HG03175 (cell line): Measurements from ENCODE around the gene HELZ2.

Experiments
- ATAC-seq: cut with Tn5 transposase; IDR thresholded peaks from one replicate; pipeline ENCODE4 v1.9.1; 2021; ENCODE audit warnings: mild to moderate bottlenecking, moderate library complexity; ENCODE audit not compliant: unreplicated experiment

The HELZ2 gene

DNA sequence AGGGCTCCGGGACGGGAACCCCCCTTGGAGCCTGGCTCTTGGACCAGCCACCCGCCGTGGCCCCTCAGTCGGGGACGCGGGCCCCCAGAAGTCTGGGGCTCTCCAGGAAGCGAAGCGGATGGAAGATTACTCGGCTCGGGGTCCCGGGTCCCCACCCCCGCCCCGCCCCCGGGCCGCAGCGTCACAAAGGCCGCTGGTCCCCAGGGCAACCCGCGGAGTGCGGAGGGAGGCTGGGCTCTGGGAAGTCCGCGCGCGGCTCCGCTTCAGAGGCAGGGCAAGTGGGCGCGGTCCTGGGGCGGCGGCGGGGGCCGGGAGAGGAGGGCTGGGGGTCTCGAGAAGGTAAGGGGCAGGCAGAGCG is 20.1 kb downstream of the HELZ2 start, which contains the start of gene FNDC11:
FNDC11 (plus strand) TSS at position 227 of the 358 bp plus-strand sequence. CDS start 1,505 bp downstream, outside the sequence.
- ATAC-seq: peak; percentile 11

GRCh38 chr20:63553251-63553932 is 20.6 kb downstream of the HELZ2 start:
- ATAC-seq: peak; percentile 38

- peak; percentile 34 for ATAC-seq
Measured at GRCh38 chr20:63552481-63553249, 21.4 kb downstream of the HELZ2 start.

- no peak for ATAC-seq
Measured at GRCh38 chr20:63551068-63551467, 23.0 kb downstream of the HELZ2 start.

GRCh38 chr20:63549679-63550282 is 24.3 kb downstream of the HELZ2 start:
- no peak for ATAC-seq

DNA sequence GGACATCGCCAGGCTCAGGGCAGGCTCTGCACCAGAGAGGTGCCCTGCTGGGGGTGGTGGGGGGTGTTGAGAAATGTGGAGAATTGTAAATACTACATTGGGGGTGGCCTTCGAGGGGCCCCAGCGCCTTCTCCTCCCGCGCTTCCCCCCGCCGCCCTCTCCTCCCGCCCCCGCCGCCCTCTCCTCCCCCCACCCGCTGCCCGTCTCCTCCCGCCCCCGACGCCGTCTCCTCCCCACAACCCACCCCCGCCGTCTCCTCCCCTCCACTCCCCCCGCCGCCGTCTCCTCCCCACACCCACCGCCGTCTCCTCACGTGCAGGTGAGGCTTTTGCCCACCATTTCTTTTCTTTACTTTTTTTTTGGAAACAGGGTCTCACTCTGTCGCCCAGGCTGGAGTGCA is 25.0 kb downstream of the HELZ2 start:
- no peak for ATAC-seq

DNA sequence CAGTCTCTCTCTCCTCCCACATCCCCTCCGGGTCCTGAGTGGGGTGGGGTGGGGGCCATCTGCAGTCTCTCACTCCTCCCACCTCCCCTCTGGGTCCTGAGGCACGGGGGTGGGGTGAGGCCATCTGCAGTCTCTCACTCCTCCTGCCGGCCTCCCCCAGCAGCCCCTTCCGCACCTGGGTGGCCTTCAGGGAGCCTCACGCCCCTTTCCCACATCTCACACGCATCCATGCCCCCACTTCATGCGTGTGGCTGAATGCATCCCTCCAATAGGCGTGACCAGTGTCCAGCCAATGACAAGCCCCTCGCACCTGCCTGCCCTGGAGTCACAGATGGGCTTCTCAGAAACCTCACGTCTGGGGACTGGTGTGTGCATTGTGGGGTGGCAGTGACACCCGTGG is 25.5 kb downstream of the HELZ2 start:
- ATAC-seq: no peak

GRCh38 chr20:63547725-63548480 is 26.1 kb downstream of the HELZ2 start, which contains the start of gene SRMS:
Gene SRMS (minus strand): TSS chr20:63547749. CDS start chr20:63547463, 286 bp downstream.
- ATAC-seq: no peak

DNA sequence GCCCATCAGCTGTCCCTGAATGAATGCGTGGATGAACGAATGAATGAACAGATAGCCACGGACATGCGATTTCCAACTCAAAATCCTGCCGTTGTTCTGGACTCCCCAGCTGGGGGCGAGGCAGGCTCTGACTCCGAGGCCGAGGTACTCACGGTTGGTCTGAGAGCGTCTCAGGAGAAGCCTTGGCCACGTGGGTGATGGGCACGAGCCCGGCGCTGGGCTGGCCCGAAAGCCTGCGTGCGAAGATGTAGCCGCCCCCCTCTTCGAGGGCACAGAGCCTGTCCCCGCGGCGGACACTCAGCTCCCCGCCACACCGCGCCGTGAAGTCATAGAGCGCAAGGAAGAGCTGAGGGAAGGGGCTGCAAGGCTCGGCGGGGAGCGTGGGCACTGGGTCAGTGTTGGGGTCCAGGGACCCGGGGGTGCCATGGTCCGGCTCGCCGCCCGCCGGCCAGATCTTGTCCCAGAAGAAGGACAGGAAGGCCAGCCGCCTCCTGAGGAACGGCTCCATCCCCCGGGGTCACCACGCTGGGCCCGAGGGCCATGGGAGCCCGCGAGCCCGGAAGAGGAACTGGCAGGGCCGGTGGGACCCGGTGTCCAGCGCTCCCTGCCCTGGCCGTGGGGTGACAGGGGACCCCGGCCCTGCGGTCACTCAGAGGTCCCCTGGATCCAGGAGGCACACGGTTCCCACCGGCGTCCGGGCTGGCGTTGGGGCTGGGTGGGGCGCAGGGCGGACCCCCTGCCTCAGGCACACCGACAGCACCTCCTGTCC is 26.9 kb downstream of the HELZ2 start:
- no peak for ATAC-seq

DNA sequence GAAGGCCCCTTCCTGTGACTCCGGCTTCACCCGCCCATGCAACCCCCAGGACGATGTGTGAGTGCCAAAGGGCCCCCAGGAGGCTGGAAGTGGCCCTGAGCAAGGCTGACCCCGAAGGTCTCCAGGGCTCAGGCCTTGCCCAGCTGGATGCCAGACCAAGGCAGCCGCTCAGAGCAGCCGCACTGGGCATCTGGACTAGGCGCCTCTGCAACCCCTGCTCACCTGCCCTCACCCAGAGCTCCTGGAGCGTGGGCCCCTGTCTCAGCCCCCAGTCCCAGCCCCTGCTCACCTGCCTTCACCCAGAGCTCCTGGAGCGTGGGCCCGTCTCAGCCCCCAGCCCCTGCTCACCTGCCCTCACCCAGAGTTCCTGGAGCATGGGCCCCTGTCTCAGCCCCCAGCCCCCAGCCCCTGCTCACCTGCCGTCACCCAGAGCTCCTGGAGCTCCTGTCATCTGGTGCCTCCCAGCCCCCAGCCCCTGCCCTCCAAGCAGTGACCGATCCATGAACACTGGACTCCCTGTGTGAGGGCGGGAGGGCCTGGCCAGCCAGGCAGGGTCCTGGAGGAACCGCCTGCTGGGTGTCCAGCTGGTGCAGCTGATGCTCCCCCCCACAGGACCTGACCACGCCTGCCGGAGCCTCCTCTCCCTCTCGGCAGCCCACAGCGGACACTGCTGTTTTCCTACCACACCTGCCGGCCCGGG is 27.6 kb downstream of the HELZ2 start:
- ATAC-seq: no peak

- no peak for ATAC-seq
Measured at GRCh38 chr20:63545814-63546213, 28.2 kb downstream of the HELZ2 start.

- no peak for ATAC-seq
Measured at GRCh38 chr20:63544958-63545516, 29.0 kb downstream of the HELZ2 start.

- ATAC-seq: no peak
Measured at GRCh38 chr20:63544241-63544957, 29.6 kb downstream of the HELZ2 start.

DNA sequence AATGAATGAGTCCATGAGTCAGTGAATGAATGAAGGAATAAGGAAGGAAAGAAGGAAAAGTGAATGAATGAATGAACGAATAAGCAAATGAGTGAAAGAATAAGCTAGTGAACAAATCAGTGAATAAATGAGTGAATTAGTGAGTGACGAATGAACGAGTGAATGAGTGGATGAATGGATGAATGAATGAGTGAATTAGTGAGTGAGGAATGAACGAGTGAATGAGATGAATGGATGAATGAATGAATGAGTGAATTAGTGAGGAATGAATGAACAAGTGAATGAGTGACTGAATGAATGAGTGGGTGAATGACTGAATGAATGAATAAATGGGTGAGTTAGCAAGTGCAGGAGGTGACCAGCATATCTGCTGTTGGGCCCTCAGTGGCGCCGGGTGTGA is 30.3 kb downstream of the HELZ2 start:
- no peak for ATAC-seq

DNA sequence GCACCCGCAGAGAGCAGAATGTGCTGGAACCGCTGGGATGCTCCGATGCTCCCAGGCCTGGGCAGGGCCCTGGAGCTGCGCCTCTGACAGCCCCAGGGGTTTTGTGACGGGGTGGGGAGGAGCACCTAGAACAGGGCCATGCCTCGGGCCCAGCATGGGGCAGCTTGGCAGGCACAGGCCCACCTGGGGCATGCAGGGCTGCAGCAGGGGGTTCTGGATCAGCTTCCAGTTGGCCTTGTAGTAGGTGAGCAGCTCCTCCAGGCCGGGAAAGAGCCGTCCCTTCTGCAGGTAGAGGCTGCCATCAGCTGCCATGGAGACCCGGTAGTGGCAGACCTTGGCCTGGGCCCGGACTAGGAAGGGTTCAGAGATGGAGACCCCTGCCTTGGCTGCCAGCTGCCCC is 30.9 kb downstream of the HELZ2 start:
- ATAC-seq: no peak

GRCh38 chr20:63542696-63543095 is 31.3 kb downstream of the HELZ2 start:
- no peak for ATAC-seq

DNA sequence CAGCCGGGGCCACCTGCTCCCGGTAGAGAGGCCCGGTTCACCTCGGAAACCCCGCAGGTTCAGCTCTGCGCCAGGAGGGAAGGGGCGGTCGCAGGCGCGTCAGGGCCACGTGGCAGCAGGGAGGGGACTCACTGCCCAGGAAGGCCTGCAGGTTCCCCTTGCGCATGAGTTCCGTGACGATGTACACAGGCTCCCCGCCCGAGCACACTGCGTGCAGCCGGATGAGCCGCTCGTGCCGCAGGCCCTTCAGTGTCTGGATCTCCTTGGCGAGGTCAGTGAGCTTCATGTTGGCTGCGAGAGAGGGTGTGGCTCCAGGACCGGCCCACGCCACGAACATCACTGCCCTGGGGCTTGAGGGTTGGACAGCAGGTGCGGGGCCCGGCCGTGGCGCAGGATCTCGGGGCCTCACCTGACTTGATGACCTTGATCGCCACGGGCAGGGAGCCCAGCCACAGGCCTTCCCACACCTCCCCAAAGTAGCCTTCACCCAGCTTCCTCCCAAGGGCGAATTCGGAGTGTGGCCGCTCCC is 31.9 kb downstream of the HELZ2 start:
- no peak for ATAC-seq

GRCh38 chr20:63541371-63541770 is 32.7 kb downstream of the HELZ2 start:
- ATAC-seq: no peak
